Posterior cingulate gyrus (tissue), 11 donors: ENCODE data around the gene CBLC.

ENCODE experiments used
- DNase-seq, 10 donors: peaks; one replicate each; pipeline versions ENCODE4 v3.0.0 to v3.0.0-alpha.2; 2020 to 2021; ENCODE audit warnings: mixed read lengths in 3 of 10
- intact Hi-C: fragments of 100-400 bp; cut with DNase I; formaldehyde crosslinking; loops from one replicate; pipeline ENCODE4 v1.15.1; 2023

Gene CBLC

DNA sequence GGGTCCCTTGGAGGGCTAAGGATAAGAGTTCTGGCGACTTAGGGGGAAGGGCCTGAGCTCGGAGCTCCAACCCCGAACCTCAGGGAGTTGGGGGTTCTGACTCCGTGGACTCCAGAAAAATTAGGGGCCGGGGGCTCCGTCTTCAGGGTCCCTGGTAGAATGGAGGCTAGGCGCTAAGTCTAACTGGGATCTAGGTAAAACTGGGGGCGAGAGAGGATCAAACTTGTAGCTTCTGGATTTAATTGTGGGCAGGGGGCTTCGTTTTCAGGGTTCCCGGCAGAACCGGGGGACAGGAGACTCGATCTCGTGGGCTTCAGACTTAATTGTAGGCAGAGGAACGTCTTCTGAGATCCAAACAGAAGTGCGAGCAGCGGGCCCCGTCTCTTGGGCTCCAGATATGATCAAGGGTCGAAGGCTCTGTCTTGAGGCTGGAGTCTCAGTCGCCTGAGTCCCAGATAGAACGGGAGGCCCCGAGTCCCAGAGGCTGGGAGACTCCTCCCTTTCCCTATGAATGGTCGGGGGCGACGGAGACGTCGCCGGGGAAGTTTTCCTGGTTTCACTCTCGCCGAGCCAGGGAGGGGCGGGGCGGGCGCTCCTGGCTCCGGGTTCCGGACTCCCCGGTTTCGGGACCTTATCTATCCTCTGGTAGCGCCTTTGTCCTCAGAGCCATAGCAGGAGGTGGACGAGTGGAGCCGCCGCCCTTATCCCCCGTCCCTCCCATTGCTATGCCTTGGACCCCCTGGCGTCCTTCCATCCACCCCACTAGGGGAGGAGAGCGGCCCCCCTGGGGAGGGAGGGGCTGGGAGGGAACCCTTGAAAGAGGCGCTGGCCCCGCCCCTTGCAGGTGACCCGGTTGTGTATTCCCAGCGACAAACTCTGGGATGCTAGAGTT lies 69.7 kb downstream of the CBLC start:
- DNase-seq, result peak in 5 of 10 donors; percentile 13 to 80 (median 24)
- intact Hi-C loops, result loop anchor here (5.0 kb wide), 2 partner anchors 65 to 125 kb away; no protein-coding TSS in a partner anchor

DNA sequence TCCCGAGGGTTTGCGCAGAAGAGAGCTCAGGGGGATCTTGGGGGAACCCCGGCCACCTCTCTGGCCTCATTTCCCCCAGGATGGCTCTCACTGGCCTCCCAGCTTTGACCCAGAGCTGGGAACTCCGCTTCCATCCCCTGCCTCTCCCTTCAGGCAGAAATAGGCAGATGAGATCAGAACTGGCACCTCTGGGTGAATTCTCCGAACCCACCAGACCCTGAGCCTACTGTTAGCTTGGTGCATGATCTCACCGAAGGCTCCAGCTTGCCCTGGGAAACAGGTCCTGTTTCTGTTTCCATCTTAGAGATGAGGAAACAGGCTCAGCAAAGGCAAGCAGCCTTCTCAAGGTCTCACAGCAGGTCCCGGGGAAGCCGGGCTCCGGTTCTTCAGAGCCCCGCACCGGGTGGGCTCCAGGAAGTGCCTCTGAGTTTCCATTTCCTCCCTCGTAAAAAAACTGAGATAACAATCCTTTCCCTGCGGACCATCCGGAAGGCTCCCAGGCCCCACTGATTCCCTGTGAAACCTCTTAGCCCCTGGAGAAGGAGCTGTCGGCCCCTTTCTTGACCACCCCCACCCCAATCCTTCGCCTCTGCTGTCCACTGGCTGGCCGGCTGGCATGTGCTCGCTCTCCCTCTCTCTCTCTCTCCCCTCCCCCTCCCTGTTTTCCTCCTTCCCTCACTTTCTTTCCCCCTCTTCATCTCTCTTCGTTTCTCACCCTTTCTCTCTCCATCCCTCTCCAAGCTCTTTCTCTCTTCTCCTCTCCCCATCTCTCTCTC lies 70.5 kb downstream of the CBLC start:
- intact Hi-C loops, result loop anchor here (5.0 kb wide), 2 partner anchors 66 to 126 kb away; no protein-coding TSS in a partner anchor
- no peak for DNase-seq

- no peak for DNase-seq
- intact Hi-C loops, result loop anchor here (5.0 kb wide), 2 partner anchors 67 to 127 kb away; no protein-coding TSS in a partner anchor
These were observed 71.2 kb downstream of the CBLC start for GRCh38 chr19:44848812-44849447.
